Skin epidermis (tissue), 12 donors: ENCODE results near the gene CDH2.
"Not testable (repeated sequence)": the region's sequence is repeated elsewhere in the genome, so short reads cannot be mapped to it uniquely, and the experiment has no call there.

Experiments used
- H3K27ac ChIP-seq, 21 experiments: fragments of 200-600 bp; sonication (generic) in 11 of 21; one replicate each; pipeline ENCODE4 v1.5.0; 2020; ENCODE audit warnings: mild to moderate bottlenecking in 3 of 21, inconsistent platforms in 2 of 21, moderate library complexity in 2 of 21
- H3K4me3 ChIP-seq, 7 experiments: fragments of 200-600 bp; sonication (generic) in 2 of 7; one replicate each; pipeline ENCODE4 v1.5.0; 2020; ENCODE audit warnings: inconsistent platforms in 2 of 7, mild to moderate bottlenecking in 2 of 7, moderate library complexity in 1 of 7

CDH2 gene

DNA sequence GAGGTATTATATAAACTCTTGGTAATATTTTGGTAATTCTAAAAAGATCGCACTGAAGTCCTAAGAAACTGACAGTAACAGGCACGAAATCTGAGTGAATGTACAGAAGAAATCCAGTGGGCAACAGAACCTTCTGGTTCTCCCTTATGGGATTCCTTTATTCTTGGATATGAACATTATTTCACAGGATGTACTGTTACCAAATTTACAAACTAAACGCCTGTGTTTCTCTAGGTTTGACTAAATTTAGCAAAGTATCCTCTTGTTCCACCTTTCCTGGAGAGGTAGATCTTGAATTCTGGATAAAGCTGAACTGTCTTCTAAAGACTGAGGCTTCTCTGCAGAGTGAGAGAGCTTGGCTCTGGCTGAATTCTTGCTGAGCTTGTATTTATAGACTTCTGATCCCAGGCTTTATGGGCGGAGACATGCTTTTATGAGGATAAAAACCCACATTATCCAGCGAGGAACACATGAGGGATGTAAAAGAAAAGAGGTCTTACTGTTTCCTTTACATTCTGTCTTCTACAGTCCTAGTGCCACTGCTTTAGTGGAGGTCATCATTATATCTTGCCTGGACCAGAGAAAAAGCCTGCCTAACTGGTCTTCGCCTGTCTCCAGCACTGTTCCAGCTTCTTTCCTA lies 220.8 kb downstream of the CDH2 start:
- Histone ChIP-seq H3K27ac (no peak overlapping the region), H3K4me3 (no peak overlapping the region)

GRCh38 chr18:27954226-27954625 lies 222.7 kb downstream of the CDH2 start:
- H3K4me3 ChIP-seq = no peak overlapping the region
- H3K27ac ChIP-seq = no peak overlapping the region

GRCh38 chr18:27952741-27953140 lies 224.2 kb downstream of the CDH2 start:
- Histone ChIP-seq H3K4me3 (no peak overlapping the region), H3K27ac (no peak overlapping the region)

DNA sequence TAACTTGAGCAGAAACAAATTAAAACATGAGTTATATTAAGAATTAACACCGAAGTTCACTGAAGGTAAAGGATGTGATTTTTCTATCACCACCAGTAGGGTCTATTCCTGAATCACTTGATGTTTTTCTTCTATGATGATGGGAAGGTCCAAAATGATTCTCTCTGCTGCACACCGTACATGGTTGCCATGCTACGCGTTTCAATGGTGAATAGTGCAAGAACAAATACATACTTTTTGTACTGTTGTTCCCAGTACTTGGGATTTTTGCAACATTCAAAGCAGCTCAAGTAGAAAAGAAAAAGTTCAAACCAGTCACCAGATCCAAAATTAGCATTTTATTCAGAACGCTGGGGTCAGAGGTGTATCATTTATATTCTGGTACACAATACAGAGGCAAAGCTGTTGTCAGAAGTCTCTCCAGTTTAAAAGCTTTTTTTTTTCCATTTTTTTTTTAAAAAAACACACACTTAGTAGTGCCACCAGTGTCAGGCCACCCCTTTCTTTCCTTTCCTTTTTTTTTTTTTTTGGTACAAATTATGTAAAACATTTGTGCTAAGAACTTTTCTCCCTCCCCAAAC lies 226.2 kb downstream of the CDH2 start:
- no peak overlapping the region for H3K4me3 ChIP-seq
- H3K27ac ChIP-seq = no peak overlapping the region

DNA sequence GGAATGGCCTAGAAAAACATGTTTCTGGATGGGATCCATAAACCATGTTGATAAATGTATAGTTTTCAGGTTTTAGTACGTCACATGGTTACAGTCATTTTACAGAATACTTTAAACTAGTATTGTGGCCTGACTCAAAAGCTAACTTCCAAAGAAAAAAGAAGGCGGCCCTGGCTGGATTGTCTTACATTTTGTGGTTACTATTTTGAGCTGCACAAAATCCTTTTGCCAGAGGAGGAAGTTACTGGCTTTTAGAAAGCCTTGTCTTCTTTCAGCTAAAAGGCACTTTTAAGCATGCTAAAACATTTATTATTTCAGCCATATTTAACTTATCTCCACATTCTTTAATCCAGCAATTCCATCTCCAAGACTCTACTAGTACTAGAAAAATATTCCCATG lies 227.9 kb downstream of the CDH2 start:
- no peak overlapping the region for H3K4me3 ChIP-seq
- H3K27ac ChIP-seq = no peak overlapping the region

DNA sequence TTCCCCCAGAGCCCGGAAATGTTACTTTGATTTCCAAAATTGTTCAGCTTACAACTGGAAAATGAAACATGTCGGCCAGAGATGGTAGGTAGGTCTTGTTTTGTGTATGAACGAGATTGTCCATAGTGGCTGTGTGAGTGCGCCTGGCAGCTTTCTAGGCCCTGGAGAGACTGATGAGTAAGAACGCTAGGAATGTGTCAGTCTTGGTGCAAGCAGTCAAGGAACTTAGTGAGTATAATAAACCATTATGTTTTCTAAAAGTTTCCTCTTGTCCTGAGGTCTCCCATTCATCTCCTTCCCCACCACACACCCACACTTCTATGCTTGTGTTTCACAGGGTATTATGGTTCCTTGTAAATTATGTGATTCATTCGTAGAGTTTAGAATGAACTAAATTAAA lies 234.2 kb downstream of the CDH2 start:
- Histone ChIP-seq H3K4me3 (no peak overlapping the region), H3K27ac (no peak overlapping the region)

GRCh38 chr18:27931535-27931934 lies 245.4 kb downstream of the CDH2 start:
- no peak overlapping the region for H3K4me3 ChIP-seq
- H3K27ac ChIP-seq = no peak overlapping the region

DNA sequence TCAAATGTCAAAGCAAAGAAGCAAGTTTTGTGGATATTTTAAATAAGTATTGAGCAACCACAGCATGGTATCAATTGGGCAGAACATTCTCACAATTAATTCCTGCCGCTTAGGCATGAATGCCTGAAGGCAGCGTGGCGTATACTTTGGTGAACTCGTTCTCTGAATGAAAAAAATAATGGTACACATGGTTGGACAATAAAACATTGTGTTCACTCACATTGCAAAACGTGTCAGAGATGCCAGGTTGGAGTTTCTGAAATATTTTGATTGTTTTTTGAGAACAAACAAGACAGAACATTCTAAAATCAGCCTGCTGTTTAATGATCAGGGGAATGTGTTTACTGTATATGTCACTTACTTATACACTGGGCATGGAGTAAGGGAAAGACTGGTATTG lies 254.2 kb downstream of the CDH2 start:
- no peak overlapping the region for H3K27ac ChIP-seq
- no peak overlapping the region for H3K4me3 ChIP-seq

DNA sequence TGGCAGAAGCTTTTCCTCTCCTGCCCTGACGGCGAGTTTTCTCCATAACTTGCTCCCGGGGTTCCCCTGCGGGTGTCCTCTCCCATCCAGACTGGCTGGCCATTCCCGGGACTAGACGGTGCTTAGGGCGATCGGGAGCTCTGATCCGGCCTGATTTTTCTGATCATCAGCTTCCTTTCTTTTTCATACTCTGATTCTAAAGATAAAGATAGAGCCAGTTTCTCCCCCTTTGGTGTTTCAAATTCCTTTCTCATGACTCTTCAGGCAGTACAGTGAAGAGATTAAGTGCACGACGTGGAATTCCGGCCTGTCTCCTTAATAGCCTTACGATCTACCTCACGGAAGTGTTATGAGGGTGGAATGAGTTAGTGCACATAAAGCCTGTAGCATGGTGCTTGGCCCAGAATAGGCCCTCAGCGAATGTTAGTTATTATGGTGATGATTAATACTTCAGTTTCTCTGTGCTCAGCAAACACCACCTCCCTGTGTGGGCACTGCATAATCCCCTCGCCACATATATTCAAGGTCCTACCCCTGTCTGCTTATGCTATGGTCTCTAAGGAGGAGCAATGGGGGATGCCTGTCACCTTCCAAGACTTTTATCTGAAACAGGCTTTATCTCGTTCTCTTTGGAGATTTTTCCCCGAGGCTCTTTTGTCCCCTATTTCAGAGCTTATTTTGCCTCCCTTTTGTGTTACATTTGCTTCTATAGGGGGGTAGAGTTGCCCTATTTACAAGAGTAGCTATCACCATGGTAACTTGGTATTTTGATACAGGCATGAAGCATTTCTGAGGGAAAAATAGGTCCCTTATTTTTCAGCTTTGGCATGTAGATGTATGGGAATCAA lies 254.8 kb downstream of the CDH2 start:
- no peak overlapping the region for H3K27ac ChIP-seq

GRCh38 chr18:27921392-27921791 lies 255.5 kb downstream of the CDH2 start:
- Histone ChIP-seq H3K27ac (no peak overlapping the region), H3K4me3 (no peak overlapping the region)

More for the DNA sequence above, 254.8 kb downstream of the CDH2 start:
- H3K4me3 ChIP-seq = peak overlapping the region in 1 of 7 experiments; percentile 19

DNA sequence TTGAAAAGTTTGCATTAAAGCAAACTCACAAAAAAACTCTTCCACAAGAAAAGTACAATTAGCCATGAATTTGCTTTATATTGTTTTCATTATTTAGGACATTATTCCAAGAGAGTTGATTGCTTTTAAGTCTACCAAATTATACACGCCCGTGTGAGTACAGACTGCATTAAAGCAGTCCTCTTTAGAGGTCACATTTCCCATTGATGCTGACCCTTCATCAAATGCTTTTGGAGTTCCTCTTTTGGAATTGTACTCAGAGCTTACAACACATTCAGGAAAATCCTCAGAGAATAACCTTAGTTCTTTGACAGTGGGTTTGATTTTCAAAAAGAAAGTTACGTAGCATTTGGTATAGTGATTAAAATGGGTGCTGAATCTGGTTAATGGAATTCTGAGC lies 256.1 kb downstream of the CDH2 start:
- no peak overlapping the region for H3K4me3 ChIP-seq

GRCh38 chr18:27906189-27906588 lies 270.7 kb downstream of the CDH2 start:
- H3K4me3 ChIP-seq, H3K27ac ChIP-seq: not testable (repeated sequence)

More for the DNA sequence above, 256.1 kb downstream of the CDH2 start:
- no peak overlapping the region for H3K27ac ChIP-seq

GRCh38 chr18:27903906-27904305 lies 273.0 kb downstream of the CDH2 start:
- H3K27ac ChIP-seq = no peak overlapping the region
- H3K4me3 ChIP-seq = no peak overlapping the region

- Histone ChIP-seq H3K27ac (no peak overlapping the region), H3K4me3 (no peak overlapping the region)
Observed at GRCh38 chr18:27901424-27902226, 275.3 kb downstream of the CDH2 start.
